Endothelial cell of umbilical vein (primary cell): Measurements from ENCODE around the gene LBHD2. TPM values are rescaled to one million over a fixed set of nuclear protein-coding genes. Genes with fewer than 3 reads are reported as not detected.

Experiments
- BruUV-seq: library from RNA; stranded (reverse); fragments of 400-500 nt; replicated peaks from 2 replicates; lab custom pipeline; 2021; lab: Mats Ljungman, UMichigan
- CTCF ChIA-PET: fragments of 300-600, 350-600 bp; sonication (Branson Sonifier 250); formaldehyde crosslinking; loops from one replicate; lab custom pipeline; 2021; ENCODE audit warnings: antibody characterized with exemption, inconsistent platforms; lab: Charles Lee
- POLR2A ChIA-PET: fragments of 300-600, 350-600 bp; sonication (Branson Sonifier 250); formaldehyde crosslinking; loops from one replicate; lab custom pipeline; 2021; ENCODE audit warnings: antibody characterized with exemption, inconsistent platforms; lab: Charles Lee
- DNase-seq: peaks from one replicate; pipeline ENCODE4 v3.0.0-alpha.2; 2011; ENCODE audit warnings: low read depth, low spot score
- FAIRE-seq: peaks from 2 replicates; lab custom pipeline; 2011; peaks lifted over from hg19 to GRCh38; lab: Jason Lieb, UNC
- H2AFZ ChIP-seq: 2 replicates; pipeline ENCODE4 v1.6.0; 2012; ENCODE audit warnings: low read depth, low read length, control low read depth, inconsistent platforms
- H3K27ac ChIP-seq: 2 replicates; pipeline ENCODE4 v1.5.1; 2011; ENCODE audit warnings: low read depth, mild to moderate bottlenecking, control low read depth, low read length, moderate library complexity; ENCODE audit not compliant: insufficient read depth
- H3K27me3 ChIP-seq, 2 experiments: 2 replicates each; pipeline versions ENCODE4 v1.6.0 to v1.6.1; 2011; ENCODE audit warnings: low read length in 2 of 2, mixed read lengths in 1 of 2; ENCODE audit not compliant: control insufficient read depth in 2 of 2, insufficient read depth in 2 of 2
- H3K36me3 ChIP-seq, 2 experiments: 2 replicates in 1 of 2; 3 replicates in 1 of 2; pipeline ENCODE4 v1.5.1; 2011; ENCODE audit warnings: low read length in 2 of 2, mild to moderate bottlenecking in 1 of 2, moderate library complexity in 1 of 2; ENCODE audit not compliant: control insufficient read depth in 2 of 2, insufficient read depth in 2 of 2; ENCODE audit errors: extremely low read depth in 1 of 2
- H3K4me1 ChIP-seq: 3 replicates; pipeline ENCODE4 v1.5.1; 2011; ENCODE audit warnings: mild to moderate bottlenecking, low read length; ENCODE audit not compliant: control insufficient read depth, insufficient read depth; ENCODE audit errors: extremely low read depth
- H3K4me2 ChIP-seq: 2 replicates; pipeline ENCODE4 v1.6.1; 2011; ENCODE audit warnings: low read length, control low read depth, mixed read lengths; ENCODE audit not compliant: insufficient read depth
- H3K4me3 ChIP-seq, 3 experiments: fragments of 200-600 bp in 1 of 3; sonication (generic), shearing (Covaris generic) in 1 of 3; replicated peaks in 1 of 3; 2 replicates each; pipeline ENCODE4 v1.5.1; 2011 to 2016; ENCODE audit warnings: control low read depth in 3 of 3, low read length in 3 of 3, mild to moderate bottlenecking in 2 of 3, inconsistent platforms in 1 of 3, low read depth in 1 of 3, moderate library complexity in 1 of 3; ENCODE audit not compliant: insufficient read depth in 1 of 3
- H3K79me2 ChIP-seq: 2 replicates; pipeline ENCODE4 v1.6.0; 2012; ENCODE audit warnings: low read length, inconsistent platforms; ENCODE audit not compliant: control insufficient read depth, insufficient read depth
- H3K9ac ChIP-seq: replicated peaks from 2 replicates; pipeline ENCODE3; 2011; ENCODE audit warnings: low read length, control low read depth; ENCODE audit not compliant: insufficient read depth; ENCODE audit errors: extremely low read depth
- H3K9me1 ChIP-seq: replicated peaks from 3 replicates; pipeline ENCODE4 v1.6.0; 2011; ENCODE audit warnings: mild to moderate bottlenecking, low read length; ENCODE audit not compliant: control insufficient read depth, insufficient read depth; ENCODE audit errors: extremely low read depth
- H3K9me3 ChIP-seq: replicated peaks from 2 replicates; pipeline ENCODE4 v1.5.1; 2012; ENCODE audit warnings: low read length, inconsistent platforms; ENCODE audit not compliant: control insufficient read depth, insufficient read depth
- H4K20me1 ChIP-seq: replicated peaks from 2 replicates; pipeline ENCODE3; 2011; ENCODE audit warnings: mild to moderate bottlenecking, low read length; ENCODE audit not compliant: control insufficient read depth, insufficient read depth; ENCODE audit errors: extremely low read depth
- CTCF ChIP-seq, 2 donors: IDR thresholded peaks; 1 replicate in 1 of 2; 2 replicates in 1 of 2; pipeline ENCODE4 v1.5.1; 2011; ENCODE audit warnings: low read length in 2 of 2, mild to moderate bottlenecking in 2 of 2, moderate library complexity in 2 of 2, control low read depth in 1 of 2, inconsistent platforms in 1 of 2, low read depth in 1 of 2; ENCODE audit not compliant: insufficient read depth in 1 of 2; ENCODE audit errors: extremely low read depth in 1 of 2
- EZH2 ChIP-seq: IDR thresholded peaks from 2 replicates; pipeline ENCODE4 v1.6.1; 2012; ENCODE audit warnings: borderline replicate concordance, low read depth, mild to moderate bottlenecking, moderate library complexity, low read length, inconsistent platforms; ENCODE audit not compliant: severe bottlenecking
- FOS ChIP-seq: IDR thresholded peaks from 2 replicates; pipeline ENCODE4 v1.6.1; 2011; ENCODE audit warnings: mild to moderate bottlenecking, low read length, moderate library complexity, borderline replicate concordance; ENCODE audit not compliant: insufficient read depth
- GATA2 ChIP-seq: IDR thresholded peaks from 2 replicates; pipeline ENCODE4 v1.7.0; 2011; ENCODE audit warnings: low read depth, mild to moderate bottlenecking, moderate library complexity, mixed read lengths, low read length; ENCODE audit not compliant: insufficient read length, insufficient read depth
- JUN ChIP-seq: IDR thresholded peaks from 2 replicates; pipeline ENCODE4 v1.6.1; 2011; ENCODE audit warnings: borderline replicate concordance, low read depth; ENCODE audit not compliant: insufficient read length, insufficient read depth
- MYC ChIP-seq: IDR thresholded peaks from one replicate; pipeline ENCODE4 v1.6.1; 2011; ENCODE audit warnings: mild to moderate bottlenecking, low read depth, low read length
- POLR2A ChIP-seq: IDR thresholded peaks from 2 replicates; pipeline ENCODE4 v1.6.1; 2012; ENCODE audit warnings: low read depth, mild to moderate bottlenecking, control low read depth, low read length
- POLR2AphosphoS5 ChIP-seq: IDR thresholded peaks from 2 replicates; pipeline ENCODE4 v1.6.1; 2012; ENCODE audit warnings: low read depth, mild to moderate bottlenecking, control low read depth, low read length, moderate library complexity; ENCODE audit not compliant: insufficient read depth
- dilution Hi-C: fragments of 300-500 bp; cut with MboI; formaldehyde crosslinking; loops from one replicate; pipeline ENCODE4 v1.15.0; 2019; ENCODE audit warnings: low sequenced_read_pairs; ENCODE audit not compliant: extremely low pct_ligation_motif_present
- intact Hi-C: fragments of 100-400 bp; cut with micrococcal nuclease; formaldehyde crosslinking; loops from one replicate; pipeline ENCODE4 v1.10.0; 2022
- polyA plus RNA-seq, 4 experiments: library from polyadenylated mRNA; depleted of rRNA in 3 of 4; stranded (reverse) in 3 of 4; unstranded in 1 of 4; fragments of >200 nt; gene quantifications; 2 replicates each; pipeline versions ENCODE4 v1.2.1 to v1.2.3, GENCODE V29; 2011 to 2012; ENCODE audit warnings: missing spikeins in 1 of 4
- total RNA-seq: library from RNA; stranded (reverse); gene quantifications from 2 replicates; pipeline ENCODE4 v1.2.3, GENCODE V29; 2021
- TF ChIP-seq, protein P1 (sequence below): IDR thresholded peaks from 2 replicates; pipeline ENCODE4 v1.6.1; 2011; ENCODE audit not compliant: insufficient read depth, insufficient read length

The LBHD2 gene
- total and polyA plus RNA-seq, 2 donors (not counting 3 experiments of a cell fraction or from before 2014, with no cell fraction given) = not detected

DNA sequence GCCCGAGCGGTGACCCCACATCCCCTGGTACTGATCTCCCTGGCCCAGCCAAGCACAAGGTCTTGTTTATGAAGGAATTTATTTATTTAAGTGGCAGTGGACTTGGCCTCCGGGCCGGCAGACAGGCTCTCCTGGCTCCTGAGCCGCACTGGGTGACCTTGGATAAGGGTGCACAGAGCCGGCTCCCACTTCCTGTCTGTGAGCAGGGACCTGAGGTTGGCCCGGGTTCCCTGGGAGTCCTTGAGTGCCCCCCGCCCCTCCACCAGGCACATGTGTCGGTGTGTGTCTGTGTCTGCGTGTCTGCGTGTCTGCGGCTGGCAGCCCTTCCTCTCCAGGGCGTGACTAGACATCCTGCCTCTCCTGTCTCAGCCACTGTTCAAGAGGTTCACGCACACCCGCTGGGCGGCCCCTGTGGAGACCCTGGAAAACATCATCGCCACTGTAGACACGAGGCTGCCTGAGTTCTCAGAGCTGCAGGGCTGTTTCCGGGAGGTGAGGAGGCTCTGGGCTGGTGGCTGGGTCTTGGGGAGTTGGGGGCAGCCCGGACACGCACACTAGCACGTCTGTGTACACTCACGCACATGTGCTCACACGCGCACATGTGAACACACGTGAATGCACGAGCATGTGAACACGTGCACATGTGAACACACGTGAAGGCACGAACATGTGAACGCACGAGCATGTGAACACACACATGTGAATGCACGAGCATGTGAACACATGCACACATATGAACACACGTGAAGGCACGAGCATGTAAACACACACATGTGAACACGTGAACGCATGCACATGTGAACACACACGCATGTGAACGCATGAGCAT lies 48.6 kb downstream of the LBHD2 start:
- Histone ChIP-seq H3K27ac (no peak overlapping the region), H3K79me2 (no peaks in the 10 kb centered on the region), H2AFZ (no peak overlapping the region), H3K9me1 (no peaks in the 10 kb centered on the region), H3K4me2 (no peak overlapping the region), H3K4me1 (peaks cover 12% of the 10 kb centered on the region), H3K4me3 (no peak overlapping the region), H4K20me1 (no peaks in the 10 kb centered on the region), H3K36me3 (peaks cover 0 to 28% of the 10 kb centered on the region in 2 experiments), H3K9ac (no peak overlapping the region), H3K9me3 (no peaks in the 10 kb centered on the region), H3K27me3 (no peaks in the 10 kb centered on the region)
- DNase-seq = no peak
- intact Hi-C loops = no loop called here
- FAIRE-seq = no peak
- ChIA-PET POLR2A (no interaction called here), CTCF (interaction anchor here (13.7 kb wide), 1 partner anchor 29 kb away, joined by 219 read pairs; no protein-coding TSS in a partner anchor)
- TF ChIP-seq GATA2 = no peak
- TF ChIP-seq, protein P1, sequence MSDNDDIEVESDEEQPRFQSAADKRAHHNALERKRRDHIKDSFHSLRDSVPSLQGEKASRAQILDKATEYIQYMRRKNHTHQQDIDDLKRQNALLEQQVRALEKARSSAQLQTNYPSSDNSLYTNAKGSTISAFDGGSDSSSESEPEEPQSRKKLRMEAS = peak; percentile 77
- BruUV-seq = no TSS peak
- dilution Hi-C loops = no loop called here

GRCh38 chr14:103133210-103134140 lies 49.5 kb downstream of the LBHD2 start:
- dilution Hi-C loops = no loop called here
- no peaks in the 10 kb centered on the region for H3K9me1 ChIP-seq
- no peak overlapping the region for H3K4me2 ChIP-seq
- POLR2A ChIA-PET = no interaction called here
- H3K4me3 ChIP-seq = no peak overlapping the region
- H2AFZ ChIP-seq = no peak overlapping the region
- intact Hi-C loops = no loop called here
- H3K9me3 ChIP-seq = no peaks in the 10 kb centered on the region
- no peaks in the 10 kb centered on the region for H3K79me2 ChIP-seq
- no peak for FAIRE-seq
- H4K20me1 ChIP-seq = no peaks in the 10 kb centered on the region
- H3K36me3 ChIP-seq = peaks cover 0 to 28% of the 10 kb centered on the region in 2 experiments
- CTCF ChIA-PET = interaction anchor here (1.0 to 13.7 kb wide), 2 partner anchors 10 to 30 kb away, joined by 3 to 219 read pairs; partner anchors contain the start of gene TNFAIP2
- H3K27me3 ChIP-seq = peaks cover 0 to under 1% of the 10 kb centered on the region in 2 experiments
- H3K9ac ChIP-seq = no peak overlapping the region
- no peak for DNase-seq
- TF ChIP-seq POLR2A (no peak), CTCF (IDR thresholded peaks at IDR 0.05; ENCODE audit: extremely low read depth in 1 of 2, insufficient read depth in 1 of 2, low read depth in 1 of 2, low read length in 2 of 2) (no peak), GATA2 (no peak), POLR2AphosphoS5 (no peak), FOS (no peak), EZH2 (no peak), JUN (no peak), MYC (no peak)
- TF ChIP-seq, protein P1 = no peak
- no peak overlapping the region for H3K27ac ChIP-seq
- no TSS peak for BruUV-seq
- H3K4me1 ChIP-seq = peaks cover 9% of the 10 kb centered on the region
